ENCODE data around the gene PRR16.
"Not testable (repeated sequence)": the region's sequence is repeated elsewhere in the genome, so short reads cannot be mapped to it uniquely, and the experiment has no call there.

Gene PRR16

DNA sequence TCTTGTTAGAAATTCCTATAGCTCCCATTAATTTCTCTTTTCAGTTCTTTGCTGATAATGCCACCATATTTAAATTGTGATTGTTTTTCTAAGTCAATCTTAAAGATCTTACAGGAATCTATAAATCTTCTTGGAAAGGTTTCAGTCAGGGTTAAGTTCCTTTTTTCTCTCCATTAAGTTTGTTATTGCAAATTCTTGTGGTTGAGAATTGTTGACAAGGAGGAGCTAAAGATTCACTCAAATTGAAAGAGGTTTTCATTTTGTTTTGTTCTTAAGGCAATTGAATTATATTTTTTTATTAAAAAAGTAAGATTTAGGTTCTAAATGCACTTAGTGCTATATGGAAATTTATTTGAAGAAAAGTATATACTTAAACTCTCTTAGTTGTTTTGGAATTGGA, 213.4 kb downstream of the PRR16 start:
- no peak for DNase-seq

DNA sequence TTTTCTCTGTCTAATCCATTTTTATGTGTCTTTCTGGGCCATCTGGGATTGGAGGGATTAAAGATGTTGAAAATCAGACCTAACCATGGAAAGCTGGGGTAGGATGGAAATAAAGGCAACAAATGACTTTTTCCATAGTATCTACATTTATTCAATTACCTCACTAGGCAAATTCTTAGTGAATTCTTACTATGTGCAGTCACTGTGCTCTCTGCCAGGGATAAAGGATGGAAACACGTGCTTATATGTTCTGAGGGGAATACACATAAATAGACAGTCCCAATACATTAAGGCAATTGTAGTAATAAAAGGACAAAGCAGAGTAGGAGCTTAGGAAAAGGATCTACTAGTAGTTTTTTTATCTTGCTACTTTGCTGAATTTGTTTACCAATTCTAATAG, 214.2 kb downstream of the PRR16 start:
- no peak for DNase-seq

DNA sequence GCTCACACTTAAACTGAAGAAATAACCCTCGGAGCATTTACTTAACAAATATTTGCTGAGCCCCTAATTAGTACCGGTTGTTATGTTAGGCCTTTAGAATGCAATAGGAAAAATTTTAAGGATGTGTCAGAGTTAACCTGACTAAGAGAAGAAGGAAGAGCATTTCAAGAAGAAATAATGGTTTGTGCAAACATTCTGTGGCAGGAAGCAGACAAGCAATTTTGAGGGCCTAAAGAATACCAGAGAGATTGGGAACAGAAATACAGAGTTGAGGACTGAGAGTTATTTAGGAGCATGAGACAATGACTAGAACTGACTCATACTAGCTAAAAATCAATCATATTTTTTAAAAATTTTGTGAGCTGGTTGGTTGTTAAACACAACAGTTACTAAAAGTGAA, 218.8 kb downstream of the PRR16 start:
- no peak for DNase-seq

DNA sequence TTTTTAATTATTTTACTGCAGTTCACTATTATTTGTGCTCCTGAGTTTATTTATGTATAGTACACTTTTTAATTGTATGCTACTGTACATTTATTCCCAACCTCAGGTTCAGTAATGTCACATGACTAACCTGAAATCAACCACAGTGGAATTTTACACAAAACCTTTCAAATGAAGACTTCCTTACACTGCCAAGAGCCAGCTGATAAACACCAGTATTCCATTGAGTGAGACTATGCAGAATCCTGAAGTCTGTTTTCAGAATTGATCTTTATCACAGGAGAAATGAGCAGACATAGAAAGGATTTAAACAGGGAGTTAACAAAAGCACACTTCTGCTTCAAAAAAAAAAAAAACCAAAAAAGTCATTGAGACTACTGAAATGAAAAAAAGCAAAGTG, 219.5 kb downstream of the PRR16 start:
- no peak for DNase-seq

DNA sequence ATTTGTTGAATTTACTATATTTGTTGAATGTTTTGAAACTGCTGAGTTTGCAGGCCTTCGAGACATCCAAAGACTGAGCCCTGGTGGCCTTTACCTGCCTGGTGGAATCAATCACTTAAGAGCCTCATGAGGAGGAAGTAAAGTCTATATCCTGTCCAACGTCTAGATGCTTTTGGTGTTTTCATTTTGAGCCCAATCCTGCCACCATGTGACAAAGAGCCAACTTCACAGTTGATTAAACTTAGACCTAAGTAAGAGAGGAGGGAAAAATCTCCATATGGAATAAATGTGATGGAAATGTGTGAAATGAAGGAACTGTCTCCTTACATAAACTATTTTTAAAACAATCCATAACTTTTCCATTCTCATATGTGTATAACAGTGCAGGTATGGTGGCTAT, 220.1 kb downstream of the PRR16 start:
- DNase-seq: no peak

DNA sequence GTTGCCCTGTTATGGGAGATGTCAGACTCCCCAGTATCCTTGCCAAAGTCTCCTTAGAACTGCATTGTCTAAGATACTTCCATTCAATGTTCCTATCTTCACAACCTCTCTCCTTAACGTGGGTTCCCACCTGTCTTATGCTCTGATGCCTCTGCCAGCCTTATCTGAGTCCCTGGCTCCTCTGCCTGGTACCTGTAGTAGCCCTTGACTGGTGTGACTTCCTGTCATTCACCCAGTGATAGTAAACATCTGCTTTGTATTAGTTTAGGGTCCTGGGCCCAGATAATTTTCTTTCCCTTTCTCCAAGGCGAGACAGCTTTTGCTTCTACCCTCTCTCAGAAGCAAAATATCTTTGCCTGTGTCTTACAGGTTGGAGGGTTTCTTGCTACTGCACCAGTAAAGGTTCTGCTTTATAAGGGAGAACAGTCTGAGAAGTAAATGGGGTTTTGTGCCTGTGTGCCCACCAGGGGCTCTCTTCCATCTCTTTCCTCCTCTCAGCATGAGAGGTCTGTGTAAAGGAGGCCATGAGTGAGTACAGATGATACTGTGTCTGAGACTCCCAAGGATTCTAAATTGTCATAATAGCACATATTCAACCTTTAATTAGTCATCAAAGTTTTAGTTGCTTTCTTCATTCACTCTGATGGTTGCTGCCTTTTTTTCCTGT, 220.8 kb downstream of the PRR16 start:
- DNase-seq: no peak

DNA sequence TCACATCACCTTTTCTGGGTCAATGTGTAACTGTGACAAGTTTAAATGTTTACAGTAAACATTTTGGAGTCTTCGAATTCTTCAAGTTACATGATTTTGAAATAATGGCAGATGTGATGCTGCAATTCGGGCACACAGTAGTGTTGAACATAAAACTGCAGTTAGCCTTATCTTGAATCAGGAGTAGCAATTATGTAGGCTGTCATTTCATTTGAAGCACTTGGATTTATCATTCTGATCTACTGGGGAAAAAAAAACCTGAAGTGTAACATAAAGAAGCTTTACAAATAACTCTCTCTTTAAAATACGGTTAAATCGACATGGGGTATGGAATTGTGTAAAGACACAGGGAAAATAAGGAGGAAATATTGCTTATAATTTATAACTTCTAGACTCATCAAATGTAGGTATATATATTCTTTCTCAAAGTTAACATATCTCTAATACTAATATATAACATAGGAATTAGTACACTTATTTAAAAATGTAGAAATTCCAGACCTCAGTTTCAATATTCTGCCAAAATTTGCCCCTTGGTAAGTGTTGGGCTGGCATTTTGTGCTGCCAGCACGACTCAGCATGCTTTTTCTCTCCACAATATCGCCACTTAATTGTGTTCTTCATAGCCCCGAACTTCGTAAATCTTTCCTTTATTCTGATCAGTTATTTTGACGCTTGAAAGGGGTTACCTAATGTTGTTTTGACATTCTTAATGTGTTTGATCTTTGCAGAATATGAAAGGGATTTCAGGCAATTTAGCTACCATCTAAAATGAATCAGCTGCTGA, 226.7 kb downstream of the PRR16 start:
- no peak for DNase-seq

DNA sequence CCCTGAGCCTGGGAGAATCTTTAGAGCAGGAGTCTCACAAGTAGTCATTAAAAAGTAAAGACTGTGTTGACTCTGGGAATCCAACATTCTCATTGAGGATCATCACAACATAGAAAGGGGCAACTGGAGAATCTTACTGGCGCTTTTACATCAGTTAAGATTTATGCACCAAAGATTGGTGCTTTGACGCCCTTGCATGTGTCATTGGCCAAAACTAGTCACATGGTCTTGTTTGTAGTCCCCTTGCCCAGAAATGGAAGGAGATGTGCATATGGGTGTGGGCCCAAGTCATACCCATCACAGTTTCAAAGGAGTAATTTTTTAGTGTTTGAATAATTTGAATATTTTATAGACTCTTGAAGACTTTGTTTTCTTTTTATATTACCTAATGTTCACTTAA, 228.2 kb downstream of the PRR16 start:
- no peak for DNase-seq

DNA sequence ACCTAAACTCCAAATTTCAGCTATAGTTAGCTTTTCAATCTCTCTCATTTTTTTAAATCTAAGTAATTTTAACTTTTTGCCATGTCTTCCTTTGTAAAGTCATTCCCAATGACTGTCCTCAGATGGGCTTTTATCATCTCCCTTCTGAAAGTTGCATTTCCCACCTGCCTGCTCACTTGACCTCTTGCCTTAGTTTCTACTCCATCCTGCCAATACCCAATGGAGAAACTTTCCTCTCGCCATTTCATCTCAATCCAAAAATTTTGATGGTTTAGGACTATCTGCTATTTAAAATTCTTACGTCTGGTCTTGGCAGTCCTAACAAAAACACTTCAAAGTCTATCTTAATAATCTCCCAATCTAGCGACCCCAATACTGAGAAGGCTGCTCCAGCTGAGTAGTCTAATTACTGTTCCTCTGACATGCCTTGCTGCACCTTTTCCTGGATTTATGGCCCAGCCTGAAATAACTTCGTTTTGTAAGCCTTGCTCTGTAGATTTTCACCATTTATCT, 231.3 kb downstream of the PRR16 start:
- DNase-seq: no peak

DNA sequence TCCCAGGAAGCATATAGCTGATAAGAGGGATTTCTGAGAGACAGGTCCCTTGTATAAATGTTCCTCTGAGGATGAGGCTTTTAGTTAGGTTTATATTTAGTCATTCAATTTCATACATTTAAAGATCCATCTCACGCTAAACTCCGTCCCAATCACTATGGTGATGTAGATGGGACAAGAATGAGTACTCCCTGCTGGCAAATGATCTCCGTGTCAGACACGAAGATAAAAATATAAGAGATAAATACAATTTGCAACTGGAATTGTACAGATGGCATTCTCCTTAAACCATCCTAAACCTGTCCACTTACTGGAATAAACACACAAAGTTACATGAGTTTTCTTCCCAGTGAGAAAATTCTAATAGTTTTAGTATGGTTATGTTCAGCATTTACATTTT, 233.0 kb downstream of the PRR16 start:
- no peak for DNase-seq

DNA sequence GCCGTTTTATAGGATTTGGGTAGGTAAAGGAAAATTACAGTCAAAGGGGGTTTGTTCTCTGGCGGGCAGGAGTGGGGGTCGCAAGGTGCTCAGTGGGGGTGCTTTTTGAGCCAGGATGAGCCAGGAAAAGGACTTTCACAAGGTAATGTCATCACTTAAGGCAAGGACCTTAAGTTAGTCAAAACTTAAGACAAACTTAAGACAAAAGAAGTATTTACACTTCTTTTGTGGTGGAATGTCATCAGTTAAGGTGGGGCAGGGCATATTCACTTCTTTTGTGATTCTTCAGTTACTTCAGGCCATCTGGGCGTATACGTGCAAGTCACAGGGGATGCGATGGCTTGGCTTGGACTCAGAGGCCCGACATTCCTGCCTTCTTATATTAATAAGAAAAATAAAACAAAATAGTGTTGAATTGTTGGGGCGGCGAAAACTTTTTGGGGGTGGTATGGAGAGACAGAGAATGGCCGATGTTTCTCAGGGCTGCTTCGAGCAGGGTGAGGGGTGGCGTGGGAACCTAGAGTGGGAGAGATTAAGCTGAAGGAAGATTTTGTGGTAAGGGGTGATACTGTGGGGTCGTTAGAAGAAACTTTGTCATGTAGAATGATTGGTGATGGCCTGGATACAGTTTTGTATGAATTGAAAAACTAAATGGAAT, 233.7 kb downstream of the PRR16 start:
- not testable (repeated sequence) for DNase-seq

DNA sequence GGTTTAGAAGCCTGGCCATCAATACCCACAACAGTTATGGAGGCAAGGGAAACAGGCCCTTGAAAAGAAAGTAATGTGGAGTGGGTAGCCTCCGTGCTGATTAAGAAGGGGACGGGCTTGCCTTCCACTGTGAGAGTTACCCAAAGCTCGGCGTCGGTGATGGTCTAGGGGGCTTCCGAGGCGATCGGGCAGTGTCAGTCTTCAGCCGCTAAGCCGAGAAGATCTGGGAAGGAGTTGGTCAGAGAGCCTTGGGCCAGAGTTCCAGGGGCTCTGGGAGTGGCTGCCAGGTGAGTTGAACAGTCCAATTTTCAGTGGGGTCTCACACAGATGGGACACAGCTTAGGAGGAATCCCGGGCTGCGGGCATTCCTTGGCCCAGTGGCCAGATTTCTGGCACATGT, 236.6 kb downstream of the PRR16 start:
- DNase-seq: not testable (repeated sequence)

DNA sequence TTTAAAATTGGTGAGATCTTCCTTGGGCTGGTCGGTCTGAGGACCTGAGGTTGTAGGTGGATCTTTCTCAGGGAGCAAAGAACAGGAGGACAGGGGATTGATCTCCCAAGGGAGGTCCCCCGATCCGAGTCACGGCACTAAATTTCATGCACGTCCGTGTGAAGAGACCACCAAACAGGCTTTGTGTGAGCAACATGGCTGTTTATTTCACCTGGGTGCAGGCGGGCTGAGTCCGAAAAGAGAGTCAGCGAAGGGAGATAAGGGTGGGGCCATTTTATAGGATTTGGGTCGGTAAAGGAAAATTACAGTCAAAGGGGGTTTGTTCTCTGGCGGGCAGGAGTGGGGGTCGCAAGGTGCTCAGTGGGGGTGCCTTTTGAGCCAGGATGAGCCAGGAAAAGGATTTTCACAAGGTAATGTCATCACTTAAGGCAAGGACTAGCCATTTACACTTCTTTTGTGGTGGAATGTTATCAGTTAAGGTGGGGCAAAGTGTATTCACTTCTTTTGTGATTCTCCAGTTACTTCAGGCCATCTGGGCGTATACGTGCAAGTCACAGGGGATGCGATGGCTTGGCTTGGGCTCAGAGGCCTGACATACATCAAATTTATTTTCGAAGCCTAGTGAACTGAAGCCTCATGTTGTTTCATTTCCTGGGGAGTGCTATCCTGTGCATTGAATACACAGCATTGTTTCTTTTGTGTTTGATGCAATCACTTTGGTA, 238.9 kb downstream of the PRR16 start:
- DNase-seq: not testable (repeated sequence)

DNA sequence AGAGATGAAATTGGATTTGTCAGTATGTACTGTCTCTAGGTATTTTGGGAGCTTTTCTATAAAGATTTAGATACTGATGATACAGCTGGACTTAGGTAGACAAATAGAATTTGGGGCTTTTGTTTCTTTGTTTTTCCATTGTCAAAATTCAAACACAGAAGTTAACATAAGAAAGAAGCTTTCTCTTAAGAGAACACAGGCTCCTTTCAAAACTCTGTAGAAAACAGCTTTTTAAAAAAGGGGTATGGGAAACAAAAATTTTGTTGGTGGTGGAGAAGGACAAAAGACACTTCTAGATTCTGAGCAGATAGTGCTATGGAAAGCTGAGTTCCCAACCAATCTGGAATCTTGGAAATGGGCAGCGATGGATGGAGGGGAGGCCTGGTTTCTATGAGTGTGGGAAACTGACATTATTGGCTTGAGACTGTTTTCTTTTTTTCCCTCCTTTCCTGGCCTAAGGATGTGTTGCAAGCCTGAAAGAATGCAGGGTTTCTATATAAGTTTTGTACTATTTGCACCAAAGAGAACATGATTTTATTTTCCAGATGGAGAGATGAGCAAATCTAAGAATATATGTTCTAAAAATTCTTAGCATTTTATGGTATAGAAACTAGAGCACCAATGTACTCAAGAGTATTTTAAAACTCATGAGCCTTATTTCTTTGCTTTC, 240.0 kb downstream of the PRR16 start:
- no peak for DNase-seq

DNA sequence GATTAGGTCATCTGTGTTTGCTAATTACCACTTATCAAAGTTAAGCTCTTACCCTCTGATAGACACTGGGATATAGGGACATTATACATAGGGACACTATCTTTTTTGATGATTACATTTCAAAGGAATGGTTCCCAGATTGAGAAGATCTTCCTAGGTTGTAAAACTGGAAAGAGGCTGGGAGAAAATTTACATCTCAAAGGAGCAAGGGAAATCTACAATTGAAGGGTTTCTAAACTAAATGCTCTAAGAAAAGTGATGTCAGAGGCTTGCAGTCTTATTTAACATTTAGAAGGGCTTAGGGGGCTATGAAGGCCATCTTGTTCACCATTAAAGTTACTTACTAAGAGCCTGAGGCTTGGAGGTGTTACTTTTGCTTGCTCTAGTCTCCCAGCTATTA, 242.8 kb downstream of the PRR16 start:
- DNase-seq: no peak

DNA sequence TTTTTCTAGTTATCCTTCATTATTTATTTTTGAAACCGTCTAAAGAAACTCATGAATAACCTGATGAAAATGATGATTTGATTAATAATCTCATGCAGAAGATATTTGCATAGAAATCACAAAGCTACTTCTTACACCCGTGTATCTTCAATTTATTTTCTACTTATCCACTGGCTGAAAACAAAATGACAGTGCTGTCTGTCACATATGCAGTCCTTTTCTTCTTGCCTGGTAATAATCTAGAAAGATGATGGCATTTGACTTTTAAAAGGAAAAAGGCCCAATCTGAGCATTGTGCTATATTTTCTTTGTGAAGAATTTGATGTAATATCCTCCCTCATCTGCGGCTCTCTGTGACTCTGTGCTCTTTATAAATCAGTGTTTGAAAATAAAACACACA, 253.3 kb downstream of the PRR16 start:
- DNase-seq: no peak

DNA sequence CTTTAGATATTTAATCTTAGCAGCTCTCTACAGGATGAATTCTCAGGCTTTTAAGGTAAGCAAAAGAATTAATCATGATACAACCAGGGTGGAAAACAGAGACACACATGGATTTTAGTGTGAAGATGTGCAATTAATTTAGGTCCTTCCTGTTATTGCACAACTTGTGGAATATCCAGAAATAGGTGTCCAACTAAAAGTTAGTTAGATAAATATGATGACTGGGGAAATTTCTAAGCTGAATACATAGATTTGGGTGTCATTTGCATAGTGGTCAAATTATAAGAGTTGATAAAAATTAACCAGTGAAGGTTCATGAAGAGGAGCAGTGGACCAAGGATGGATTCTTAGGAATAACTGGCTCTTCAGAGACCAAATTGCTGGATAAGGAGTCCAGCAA, 266.1 kb downstream of the PRR16 start:
- DNase-seq: no peak

DNA sequence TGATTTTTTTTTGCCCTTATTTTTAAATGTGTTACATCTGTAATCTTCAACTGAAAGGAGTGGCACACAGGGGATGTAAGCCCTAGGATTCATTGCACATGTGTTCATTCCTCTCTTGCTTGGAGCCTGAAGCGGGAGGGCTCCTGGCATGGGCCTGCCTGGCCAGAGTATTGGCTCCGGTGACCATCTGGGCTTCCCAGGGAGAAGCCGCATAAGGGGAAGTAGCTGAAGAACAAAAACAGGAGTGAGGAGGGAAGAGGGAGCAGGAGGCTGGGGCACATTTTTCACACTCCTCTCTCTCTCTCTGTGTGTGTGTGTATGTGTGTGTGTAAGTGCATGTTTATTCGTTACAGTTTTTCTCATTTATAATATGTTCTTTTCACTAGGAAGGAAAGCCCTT, 269.9 kb downstream of the PRR16 start:
- no peak for DNase-seq

DNA sequence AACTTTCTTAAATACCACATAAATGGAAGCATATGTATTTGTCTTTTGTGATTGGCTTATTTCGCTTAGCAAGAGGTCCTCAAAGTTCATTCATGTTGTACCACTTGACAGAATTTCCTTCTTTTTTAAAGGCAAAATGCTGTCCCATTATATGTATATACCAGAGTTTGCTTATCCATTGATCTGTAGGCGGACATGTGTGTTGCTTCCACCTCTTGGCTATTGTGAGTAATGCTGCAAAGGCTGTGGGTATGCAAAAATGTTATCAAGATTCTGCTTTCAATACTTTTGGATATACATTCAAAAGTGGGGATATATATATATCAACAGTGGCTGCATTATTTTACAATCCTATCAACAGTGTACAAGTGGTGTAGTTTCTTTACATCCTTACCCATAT, 271.0 kb downstream of the PRR16 start:
- no peak for DNase-seq
